ENCODE data around the gene LIPJ. TPM values are rescaled to one million over a fixed set of nuclear protein-coding genes. Genes with fewer than 3 reads are reported as not detected.

Gene LIPJ
- total and polyA plus RNA-seq, 2 of the 13 experiments (the other 11 are each of a cell fraction or from before 2014, with no cell fraction given) = not detected

DNA sequence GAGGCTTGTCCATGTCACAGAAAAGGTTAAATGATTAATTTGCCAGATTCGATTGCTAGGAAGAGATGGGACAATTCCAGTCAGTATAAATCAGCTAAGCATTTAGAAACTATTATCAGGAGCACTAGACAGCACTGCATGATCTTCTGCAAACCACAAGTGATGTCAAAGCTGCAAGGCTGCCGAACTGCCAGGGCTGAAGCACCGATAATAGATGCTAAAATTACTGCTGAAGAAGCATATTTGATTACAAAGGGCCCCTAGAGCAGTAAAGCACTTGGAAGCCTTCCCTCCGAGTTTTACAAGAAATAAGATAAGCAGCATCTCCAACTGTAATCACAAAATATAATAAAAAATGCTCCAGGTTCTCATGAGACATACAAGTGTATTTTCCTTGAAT is 44.0 kb upstream of the LIPJ start:
- intact Hi-C loops (cut with micrococcal nuclease; ENCODE audit: unreplicated experiment) (no loop called here), in situ Hi-C loops (cut with HindIII; ENCODE audit: extremely low pct_ligation_motif_present, low pct_unique_long_range_greater_than_20kb) (no loop called here)
- 0% methylated on average over 4 of the region's 4 CpGs for WGBS (ENCODE audit: low lambda C conversion rate)
- Histone ChIP-seq H3K27ac (ENCODE audit: extremely low read length, insufficient read depth, low read length) (no peak overlapping the region), H3K79me2 (ENCODE audit: insufficient read depth, low read length) (no peaks in the 10 kb centered on the region), H3K36me3 (replicated peaks in 1 of 2; ENCODE audit: control insufficient read depth in 1 of 2, insufficient read depth in 2 of 2, low read length in 2 of 2) (no peaks in the 10 kb centered on the region), H3K4me2 (ENCODE audit: low read depth, low read length) (no peak overlapping the region), H2AFZ (ENCODE audit: low read length) (no peak overlapping the region), H3K4me3 (replicated peaks in 1 of 3; ENCODE audit: insufficient read depth in 1 of 3, low read depth in 2 of 3, low read length in 3 of 3) (no peak overlapping the region), H3K9me3 (ENCODE audit: low read length) (no peaks in the 10 kb centered on the region), H4K20me1 (ENCODE audit: insufficient read depth, low read length) (no peaks in the 10 kb centered on the region), H3K9ac (ENCODE audit: insufficient read depth, low read depth, low read length) (no peak overlapping the region), H3K27me3 (ENCODE audit: control insufficient read depth in 1 of 2, insufficient read depth in 2 of 2, low read length in 2 of 2) (no peaks in the 10 kb centered on the region), H3K4me1 (ENCODE audit: insufficient read depth, low read length) (no peaks in the 10 kb centered on the region)
- ChIA-PET POLR2A (no interaction called here), CTCF (ENCODE audit: low intra/inter-chr PET ratio, low total read pairs) (no interaction called here)
- no peak for ATAC-seq
- DNase-seq (ENCODE audit: low spot score) = no peak
- no TSS peak for BruUV-seq (replicated peaks)
- no peak for TF ChIP-seq ZBTB14 (CRISPR knock-in tag; IDR thresholded peaks at IDR 0.05)
- TF ChIP-seq MAFK (conservative IDR thresholded peaks at IDR 0.05 in 1 of 2, IDR thresholded peaks at IDR 0.05 in 1 of 2; ENCODE audit: low read length in 2 of 2) = peak in 1 of 2 experiments; percentile 55; a peak in 2 of 4 replicates
- TF ChIP-seq RNF2 (conservative IDR thresholded peaks at IDR 0.05; ENCODE audit: low read depth) = no peak
- TF ChIP-seq, protein P1, sequence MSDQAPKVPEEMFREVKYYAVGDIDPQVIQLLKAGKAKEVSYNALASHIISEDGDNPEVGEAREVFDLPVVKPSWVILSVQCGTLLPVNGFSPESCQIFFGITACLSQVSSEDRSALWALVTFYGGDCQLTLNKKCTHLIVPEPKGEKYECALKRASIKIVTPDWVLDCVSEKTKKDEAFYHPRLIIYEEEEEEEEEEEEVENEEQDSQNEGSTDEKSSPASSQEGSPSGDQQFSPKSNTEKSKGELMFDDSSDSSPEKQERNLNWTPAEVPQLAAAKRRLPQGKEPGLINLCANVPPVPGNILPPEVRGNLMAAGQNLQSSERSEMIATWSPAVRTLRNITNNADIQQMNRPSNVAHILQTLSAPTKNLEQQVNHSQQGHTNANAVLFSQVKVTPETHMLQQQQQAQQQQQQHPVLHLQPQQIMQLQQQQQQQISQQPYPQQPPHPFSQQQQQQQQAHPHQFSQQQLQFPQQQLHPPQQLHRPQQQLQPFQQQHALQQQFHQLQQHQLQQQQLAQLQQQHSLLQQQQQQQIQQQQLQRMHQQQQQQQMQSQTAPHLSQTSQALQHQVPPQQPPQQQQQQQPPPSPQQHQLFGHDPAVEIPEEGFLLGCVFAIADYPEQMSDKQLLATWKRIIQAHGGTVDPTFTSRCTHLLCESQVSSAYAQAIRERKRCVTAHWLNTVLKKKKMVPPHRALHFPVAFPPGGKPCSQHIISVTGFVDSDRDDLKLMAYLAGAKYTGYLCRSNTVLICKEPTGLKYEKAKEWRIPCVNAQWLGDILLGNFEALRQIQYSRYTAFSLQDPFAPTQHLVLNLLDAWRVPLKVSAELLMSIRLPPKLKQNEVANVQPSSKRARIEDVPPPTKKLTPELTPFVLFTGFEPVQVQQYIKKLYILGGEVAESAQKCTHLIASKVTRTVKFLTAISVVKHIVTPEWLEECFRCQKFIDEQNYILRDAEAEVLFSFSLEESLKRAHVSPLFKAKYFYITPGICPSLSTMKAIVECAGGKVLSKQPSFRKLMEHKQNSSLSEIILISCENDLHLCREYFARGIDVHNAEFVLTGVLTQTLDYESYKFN (CRISPR knock-in tag; conservative IDR thresholded peaks at IDR 0.05) = no peak
- no peak for TF ChIP-seq ZNF878 (CRISPR knock-in tag; IDR thresholded peaks at IDR 0.05)
- FAIRE-seq = no peak
